AG10803 (cell line): ENCODE data around the gene AHNAK2.

Experiments used
- DNase-seq: peaks from one replicate; pipeline ENCODE4 v3.0.0; 2010; ENCODE audit warnings: low read depth
- H3K4me3 ChIP-seq: 2 replicates; pipeline ENCODE4 v1.5.1; 2011; ENCODE audit warnings: mild to moderate bottlenecking, low read length, control low read depth
- CTCF ChIP-seq: conservative IDR thresholded peaks from 2 replicates; pipeline ENCODE4 v1.5.1; 2011; ENCODE audit warnings: mild to moderate bottlenecking, low read length, control low read depth, inconsistent platforms

Gene AHNAK2

GRCh38 chr14:104999361-104999760, 21.2 kb upstream of the AHNAK2 start:
- DNase-seq: no peak
- TF ChIP-seq CTCF: no peak

GRCh38 chr14:104998801-104999200, 20.6 kb upstream of the AHNAK2 start:
- no peak for DNase-seq
- no peak for TF ChIP-seq CTCF

More at GRCh38 chr14:104999361-104999760, 21.2 kb upstream of the AHNAK2 start:
- no peak overlapping the region for H3K4me3 ChIP-seq

GRCh38 chr14:104996483-104996882, 18.3 kb upstream of the AHNAK2 start:
- H3K4me3 ChIP-seq: no peak overlapping the region
- no peak for DNase-seq
- no peak for TF ChIP-seq CTCF

More at GRCh38 chr14:104998801-104999200, 20.6 kb upstream of the AHNAK2 start:
- H3K4me3 ChIP-seq: no peak overlapping the region

- no peak for DNase-seq
- H3K4me3 ChIP-seq: no peak overlapping the region
- TF ChIP-seq CTCF: no peak
These were observed 17.9 kb upstream of the AHNAK2 start for GRCh38 chr14:104996032-104996431.

- no peak for TF ChIP-seq CTCF
- H3K4me3 ChIP-seq: no peak overlapping the region
- no peak for DNase-seq
These were observed 16.8 kb upstream of the AHNAK2 start for GRCh38 chr14:104994978-104995377.

- no peak overlapping the region for H3K4me3 ChIP-seq
- TF ChIP-seq CTCF: no peak
- DNase-seq: no peak
These were observed 15.8 kb upstream of the AHNAK2 start for GRCh38 chr14:104993808-104994591.

GRCh38 chr14:104993306-104993705, 15.1 kb upstream of the AHNAK2 start:
- TF ChIP-seq CTCF: no peak
- no peak overlapping the region for H3K4me3 ChIP-seq

More at GRCh38 chr14:104993306-104993705, 15.1 kb upstream of the AHNAK2 start:
- DNase-seq: no peak
